Ovary (tissue), 9 donors: Measurements from ENCODE around the gene LRRC26. TPM values are rescaled to one million over a fixed set of nuclear protein-coding genes. Genes with fewer than 3 reads are reported as not detected.

Source experiments
- DNase-seq, 5 donors: peaks; one replicate each; pipeline ENCODE4 v3.0.0-alpha.2; 2019 to 2020
- H3K27ac ChIP-seq, 2 donors: fragments of 200-600 bp; one replicate each; pipeline versions ENCODE4 v1.5.1 to v1.8.0; 2019 to 2022
- H3K27me3 ChIP-seq: fragments of 200-600 bp; one replicate; pipeline ENCODE4 v1.8.0; 2022
- H3K36me3 ChIP-seq: fragments of 200-600 bp; sonication (generic); one replicate; pipeline ENCODE4 v1.5.1; 2019
- H3K4me1 ChIP-seq: one replicate; pipeline ENCODE4 v1.8.1; 2013; ENCODE audit warnings: mild to moderate bottlenecking, moderate library complexity; ENCODE audit not compliant: insufficient read depth
- H3K4me3 ChIP-seq: fragments of 200-600 bp; sonication (generic); one replicate; pipeline ENCODE4 v1.5.1; 2017
- H3K9me3 ChIP-seq, 2 donors: fragments of 200-600 bp in 1 of 2; sonication (generic) in 1 of 2; one replicate each; pipeline versions ENCODE4 v1.5.1 to v1.8.1; 2013 to 2019; ENCODE audit warnings: mild to moderate bottlenecking in 1 of 2, moderate library complexity in 1 of 2
- CTCF ChIP-seq, 3 donors: fragments of 450-650 bp in 2 of 3; fragments of 200-600 bp in 1 of 3; IDR thresholded peaks; one replicate each; pipeline versions ENCODE4 v1.5.1 to v1.8.0; 2016 to 2022; ENCODE audit warnings: antibody characterized with exemption in 3 of 3, mild to moderate bottlenecking in 1 of 3
- EP300 ChIP-seq: sonication (generic); formaldehyde crosslinking; IDR thresholded peaks from one replicate; pipeline ENCODE4 v1.6.1; 2017; ENCODE audit warnings: antibody characterized with exemption
- POLR2A ChIP-seq: fragments of 450-650 bp; IDR thresholded peaks from one replicate; pipeline ENCODE4 v1.6.1; 2017; ENCODE audit warnings: antibody characterized with exemption, mild to moderate bottlenecking, moderate library complexity
- WGBS, 3 donors: extraction: QIAGEN DNeasy Blood & Tissue Kit in 1 of 3; methylation state at CpG; one replicate each; pipeline versions ENCODE4 v1.1.5 to v1.1.7; 2013 to 2017; 5-methylcytosine and 5-hydroxymethylcytosine counted together
- intact Hi-C, 4 donors: fragments of 100-400 bp; cut with DNase I; formaldehyde crosslinking; loops; one replicate each; pipeline versions ENCODE4 v1.11.0 to v1.15.1; 2022 to 2023
- polyA plus RNA-seq, 2 donors: library from polyadenylated mRNA; stranded (reverse); fragments of 200-250 nt in 1 of 2; fragments of 350-450 nt in 1 of 2; fragmentation: Illumina TruSeq in 1 of 2; extraction: RNeasy Lipid Tissue Mini Kit (QIAGEN cat#74804) in 1 of 2; gene quantifications; one replicate each; pipeline ENCODE4 v1.2.3, GENCODE V29; 2013 to 2014
- total RNA-seq, 7 donors: library from RNA; depleted of rRNA in 2 of 7; stranded (reverse); fragments of >200 nt in 2 of 7; fragmentation: NEBNext Ultra II Directional in 3 of 7; extraction: Animal tissue kit (Norgen Biotek cat#: 25700) in 3 of 7; gene quantifications; one replicate each; pipeline versions ENCODE4 v1.1.0 to v1.2.4, GENCODE V29; 2016 to 2023
- donor health status: DM: no; HTN: no; CAD: no; lungs with moderate emphysema.
- donor health status: DM: no; HTN: no; CAD: no.
- donor health status: Bipolar disorder and iron deficiency.
- donor health status: DM: yes; HTN: yes; CAD: no.
- donor health status: DM: no; HTN: no; CAD: no.
- donor health status: DM: yes; HTN: yes; CAD: no.

The LRRC26 gene
- total and polyA plus RNA-seq, 9 donors: 0.23 to 3.0 TPM; not detected in 7

GRCh38 chr9:137148661-137149060, 21.2 kb downstream of the LRRC26 start:
- no peak for DNase-seq
- Histone ChIP-seq H3K36me3 (no peaks in the 10 kb centered on the region), H3K27ac (no peak overlapping the region), H3K9me3 (no peaks in the 10 kb centered on the region), H3K4me3 (no peak overlapping the region), H3K27me3 (no peaks in the 10 kb centered on the region), H3K4me1 (no peaks in the 10 kb centered on the region)
- intact Hi-C loops: no loop called here
- TF ChIP-seq POLR2A (no peak), EP300 (no peak), CTCF (IDR thresholded peaks at IDR 0.05) (no peak)
- WGBS, 3 donors: 75 to 77% (median 76%) methylated on average over 19 of the region's 19 CpGs

- H3K27me3 ChIP-seq: no peaks in the 10 kb centered on the region
- intact Hi-C loops: no loop called here
- 62 to 72% (median 63%) methylated on average over 25 to 27 of the region's 27 CpGs for WGBS, 3 donors
- H3K4me1 ChIP-seq: no peaks in the 10 kb centered on the region
- DNase-seq: no peak
- TF ChIP-seq POLR2A (no peak), CTCF (IDR thresholded peaks at IDR 0.05) (no peak), EP300 (no peak)
- no peaks in the 10 kb centered on the region for H3K36me3 ChIP-seq
- no peak overlapping the region for H3K4me3 ChIP-seq
- no peaks in the 10 kb centered on the region for H3K9me3 ChIP-seq
- no peak overlapping the region for H3K27ac ChIP-seq
Measured at GRCh38 chr9:137148242-137148641, 21.6 kb downstream of the LRRC26 start.

- 20 to 23% (median 22%) methylated on average over 23 to 24 of the region's 24 CpGs for WGBS, 3 donors
- DNase-seq: no peak
- intact Hi-C loops: no loop called here
- Histone ChIP-seq H3K4me3 (no peak overlapping the region), H3K36me3 (no peaks in the 10 kb centered on the region), H3K27me3 (no peaks in the 10 kb centered on the region), H3K4me1 (no peaks in the 10 kb centered on the region), H3K27ac (no peak overlapping the region), H3K9me3 (no peaks in the 10 kb centered on the region)
- no peak for TF ChIP-seq CTCF (IDR thresholded peaks at IDR 0.05)
- TF ChIP-seq EP300: no peak
- TF ChIP-seq POLR2A: no peak
Measured at GRCh38 chr9:137147793-137148160, 22.1 kb downstream of the LRRC26 start.

- Histone ChIP-seq H3K4me3 (no peak overlapping the region), H3K27me3 (no peaks in the 10 kb centered on the region), H3K27ac (no peak overlapping the region), H3K9me3 (no peaks in the 10 kb centered on the region), H3K4me1 (no peaks in the 10 kb centered on the region), H3K36me3 (no peaks in the 10 kb centered on the region)
- DNase-seq: no peak
- WGBS, 3 donors: 80 to 85% (median 82%) methylated on average over 25 to 26 of the region's 26 CpGs
- intact Hi-C loops: no loop called here
- TF ChIP-seq EP300 (no peak), CTCF (IDR thresholded peaks at IDR 0.05) (no peak), POLR2A (no peak)
Measured at GRCh38 chr9:137147091-137147792, 22.6 kb downstream of the LRRC26 start.
